A172 (cell line): ENCODE measurements around the gene ECHS1. TPM values are rescaled to one million over a fixed set of nuclear protein-coding genes. Genes with fewer than 3 reads are reported as not detected.
"Not testable (repeated sequence)": the region's sequence is repeated elsewhere in the genome, so short reads cannot be mapped to it uniquely, and the experiment has no call there.

Source experiments
- DNase-seq: peaks from one replicate; pipeline ENCODE4 v3.0.0-alpha.2; 2015; ENCODE audit warnings: low spot score
- total RNA-seq: library from RNA; depleted of rRNA; stranded (reverse); fragments of >200 nt; shearing (Covaris generic); gene quantifications from 2 replicates; pipeline ENCODE4 v1.2.3, GENCODE V29; 2014

ECHS1 gene
- total RNA-seq, 1 experiment from 2014 or later, result 102 TPM

- peak; percentile 8 for DNase-seq
Observed at GRCh38 chr10:133378251-133379096, 5.3 kb upstream of the ECHS1 start.

- no peak for DNase-seq
Observed at GRCh38 chr10:133377818-133378250, 4.7 kb upstream of the ECHS1 start.

- DNase-seq, result no peak
Observed at GRCh38 chr10:133377025-133377817, 4.1 kb upstream of the ECHS1 start.

GRCh38 chr10:133376183-133376582 lies 3.0 kb upstream of the ECHS1 start:
- not testable (repeated sequence) for DNase-seq

GRCh38 chr10:133375357-133376115 lies 2.4 kb upstream of the ECHS1 start:
- DNase-seq, result no peak

- DNase-seq, result no peak
Observed at GRCh38 chr10:133372507-133372906, 647 bp downstream of the ECHS1 start.

- DNase-seq, result no peak
Observed at GRCh38 chr10:133370030-133370786, 2.9 kb downstream of the ECHS1 start.

- no peak for DNase-seq
Observed at GRCh38 chr10:133368153-133368552, 5.0 kb downstream of the ECHS1 start.

- not testable (repeated sequence) for DNase-seq
Observed at GRCh38 chr10:133367461-133367860, 5.7 kb downstream of the ECHS1 start.

GRCh38 chr10:133366751-133367150 lies 6.4 kb downstream of the ECHS1 start:
- DNase-seq, result no peak

- no peak for DNase-seq
Observed at GRCh38 chr10:133366130-133366478, 7.0 kb downstream of the ECHS1 start.

GRCh38 chr10:133365461-133366129 lies 7.6 kb downstream of the ECHS1 start:
- no peak for DNase-seq

- no peak for DNase-seq
Observed at GRCh38 chr10:133364645-133365431, 8.3 kb downstream of the ECHS1 start.

- no peak for DNase-seq
Observed at GRCh38 chr10:133362846-133363245, 10.3 kb downstream of the ECHS1 start.

GRCh38 chr10:133361773-133362441 lies 11.2 kb downstream of the ECHS1 start:
- DNase-seq, result no peak

- no peak for DNase-seq
Observed at GRCh38 chr10:133361227-133361626, 11.9 kb downstream of the ECHS1 start.

- DNase-seq, result no peak
Observed at GRCh38 chr10:133359972-133360610, 13.1 kb downstream of the ECHS1 start.

GRCh38 chr10:133359554-133359971 lies 13.6 kb downstream of the ECHS1 start:
- DNase-seq, result no peak

GRCh38 chr10:133358925-133359310 lies 14.2 kb downstream of the ECHS1 start:
- DNase-seq, result no peak
